Measurements from ENCODE around the gene MAEA.

MAEA gene

GRCh38 chr4:1249148-1249730 is 40.5 kb upstream of the MAEA start:
- Histone ChIP-seq H3K4me3 (peak overlapping the region; percentile 56 to 93 (median 63)), H3K27ac (peak overlapping the region; percentile 91 to 100 (median 97))

GRCh38 chr4:1249731-1250526 is 39.8 kb upstream of the MAEA start:
- peak overlapping the region; percentile 91 to 100 (median 97) for H3K27ac ChIP-seq
- peak overlapping the region; percentile 56 to 93 (median 63) for H3K4me3 ChIP-seq

- Histone ChIP-seq H3K27ac (peak overlapping the region in 14 of 21 experiments; percentile 91 to 100 (median 98)), H3K4me3 (peak overlapping the region in 3 of 7 experiments; percentile 59 to 66 (median 63))
Observed at GRCh38 chr4:1250527-1250812, 39.2 kb upstream of the MAEA start.

GRCh38 chr4:1250921-1251772 is 38.5 kb upstream of the MAEA start:
- Histone ChIP-seq H3K27ac (peak overlapping the region in 3 of 21 experiments; percentile 95 to 98 (median 97)), H3K4me3 (no peak overlapping the region)

GRCh38 chr4:1251773-1252066 is 38.0 kb upstream of the MAEA start:
- Histone ChIP-seq H3K27ac (no peak overlapping the region), H3K4me3 (no peak overlapping the region)

GRCh38 chr4:1252928-1253492 is 36.7 kb upstream of the MAEA start:
- no peak overlapping the region for H3K4me3 ChIP-seq

GRCh38 chr4:1253831-1254230 is 35.9 kb upstream of the MAEA start:
- Histone ChIP-seq H3K4me3 (no peak overlapping the region), H3K27ac (peak overlapping the region in 3 of 21 experiments; percentile 0 to 52 (median 33))

More at GRCh38 chr4:1252928-1253492, 36.7 kb upstream of the MAEA start:
- peak overlapping the region in 2 of 21 experiments; percentile 33 to 52 for H3K27ac ChIP-seq

GRCh38 chr4:1255151-1255550 is 34.5 kb upstream of the MAEA start:
- Histone ChIP-seq H3K4me3 (no peak overlapping the region), H3K27ac (no peak overlapping the region)

- H3K27ac ChIP-seq: no peak overlapping the region
- no peak overlapping the region for H3K4me3 ChIP-seq
Observed at GRCh38 chr4:1255699-1256098, 34.0 kb upstream of the MAEA start.

GRCh38 chr4:1258457-1258856 is 31.2 kb upstream of the MAEA start:
- no peak overlapping the region for H3K27ac ChIP-seq

GRCh38 chr4:1259966-1260365 is 29.7 kb upstream of the MAEA start:
- H3K4me3 ChIP-seq: no peak overlapping the region

More at GRCh38 chr4:1258457-1258856, 31.2 kb upstream of the MAEA start:
- no peak overlapping the region for H3K4me3 ChIP-seq

GRCh38 chr4:1260418-1261106 is 29.1 kb upstream of the MAEA start:
- H3K4me3 ChIP-seq: no peak overlapping the region
- no peak overlapping the region for H3K27ac ChIP-seq

More at GRCh38 chr4:1259966-1260365, 29.7 kb upstream of the MAEA start:
- H3K27ac ChIP-seq: no peak overlapping the region

- H3K4me3 ChIP-seq: no peak overlapping the region
- H3K27ac ChIP-seq: no peak overlapping the region
Observed at GRCh38 chr4:1261107-1261928, 28.4 kb upstream of the MAEA start.

GRCh38 chr4:1264942-1265341 is 24.7 kb upstream of the MAEA start:
- H3K27ac ChIP-seq: no peak overlapping the region
- no peak overlapping the region for H3K4me3 ChIP-seq

- no peak overlapping the region for H3K4me3 ChIP-seq
- H3K27ac ChIP-seq: no peak overlapping the region
Observed at GRCh38 chr4:1265351-1265750, 24.3 kb upstream of the MAEA start.

- peak overlapping the region in 1 of 7 experiments; percentile 19 for H3K4me3 ChIP-seq
Observed at GRCh38 chr4:1266881-1267763, 22.6 kb upstream of the MAEA start.

GRCh38 chr4:1269209-1269608 is 20.5 kb upstream of the MAEA start:
- Histone ChIP-seq H3K27ac (no peak overlapping the region), H3K4me3 (no peak overlapping the region)

More at GRCh38 chr4:1266881-1267763, 22.6 kb upstream of the MAEA start:
- H3K27ac ChIP-seq: peak overlapping the region in 5 of 21 experiments; percentile 5 to 64 (median 48)

- H3K4me3 ChIP-seq: no peak overlapping the region
- H3K27ac ChIP-seq: no peak overlapping the region
Observed at GRCh38 chr4:1271686-1272085, 18.0 kb upstream of the MAEA start.

Measured in skin epidermis (tissue), 12 donors.